Activated CD4-positive, alpha-beta T cell treated with anti-CD3 and anti-CD28 coated beads, Interleukin-2, Interleukin-6, amounts not matched to agents 100 ng/mL and 50 ng/mL, durations not matched to agents 16 hours and 8 hours (primary cell): ENCODE data around the gene TBC1D22A.

Experiments used
- DNase-seq: peaks from one replicate; pipeline ENCODE4 v3.0.0-alpha.2; 2020

TBC1D22A gene

GRCh38 chr22:46893281-46894020, 131.0 kb downstream of the TBC1D22A start:
- DNase-seq, result no peak

- no peak for DNase-seq
Observed at GRCh38 chr22:46894081-46894671, 131.7 kb downstream of the TBC1D22A start.

DNA sequence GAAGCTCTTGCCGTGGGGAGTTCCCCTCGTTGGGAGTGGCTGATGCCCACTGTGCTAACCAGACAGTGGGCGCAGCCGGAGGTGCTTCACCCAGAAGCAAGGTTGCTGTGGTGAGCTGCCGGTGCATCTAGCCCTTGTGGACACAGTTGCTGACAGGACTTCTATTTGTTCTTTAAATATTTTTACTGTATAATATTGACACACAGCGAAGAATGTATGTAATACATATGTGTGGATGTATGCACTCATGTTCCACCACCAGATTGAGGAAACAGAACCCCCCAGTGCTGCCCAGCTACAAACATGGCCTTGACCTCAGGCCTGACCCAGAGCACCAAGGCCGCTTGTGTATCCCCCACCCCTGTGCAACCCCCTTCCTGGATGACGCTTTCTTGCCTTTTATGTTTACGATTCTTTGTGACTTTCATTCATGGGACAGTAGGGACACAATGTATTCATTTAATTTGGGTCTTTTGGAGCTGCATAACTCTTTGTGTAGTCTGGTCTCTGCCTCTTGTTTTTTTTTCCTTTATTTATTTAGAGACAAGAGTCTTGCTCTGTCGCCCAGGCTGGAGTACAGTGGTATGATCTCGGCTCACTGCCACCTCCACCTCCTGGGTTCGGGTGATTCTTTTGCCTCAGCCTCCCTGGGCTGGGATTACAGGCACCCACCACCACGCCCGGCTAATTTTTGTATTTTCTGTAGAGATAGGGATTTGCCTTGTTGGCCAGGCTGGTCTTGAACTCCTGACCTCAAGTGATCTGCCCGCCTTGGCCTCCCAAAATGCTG, 132.6 kb downstream of the TBC1D22A start:
- no peak for DNase-seq

DNA sequence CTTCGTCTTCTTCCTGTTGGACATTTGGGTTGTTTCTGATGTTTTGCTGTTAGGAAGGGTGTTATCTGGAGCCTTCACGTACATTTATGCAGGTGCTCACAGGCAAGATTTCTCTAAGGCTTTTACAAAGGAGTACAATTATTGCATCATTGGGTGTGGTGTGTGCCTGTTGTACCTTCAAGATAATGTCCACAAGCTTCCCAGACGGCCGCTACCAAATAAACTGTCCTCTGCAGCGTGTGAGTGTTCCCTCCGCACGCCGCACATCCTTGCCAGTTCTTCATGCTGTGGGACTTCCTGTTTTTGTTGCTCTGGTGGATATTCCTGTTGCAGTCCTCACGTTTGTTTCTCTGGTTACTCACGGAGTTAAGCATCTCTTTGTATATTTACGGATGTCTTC, 133.3 kb downstream of the TBC1D22A start:
- no peak for DNase-seq

DNA sequence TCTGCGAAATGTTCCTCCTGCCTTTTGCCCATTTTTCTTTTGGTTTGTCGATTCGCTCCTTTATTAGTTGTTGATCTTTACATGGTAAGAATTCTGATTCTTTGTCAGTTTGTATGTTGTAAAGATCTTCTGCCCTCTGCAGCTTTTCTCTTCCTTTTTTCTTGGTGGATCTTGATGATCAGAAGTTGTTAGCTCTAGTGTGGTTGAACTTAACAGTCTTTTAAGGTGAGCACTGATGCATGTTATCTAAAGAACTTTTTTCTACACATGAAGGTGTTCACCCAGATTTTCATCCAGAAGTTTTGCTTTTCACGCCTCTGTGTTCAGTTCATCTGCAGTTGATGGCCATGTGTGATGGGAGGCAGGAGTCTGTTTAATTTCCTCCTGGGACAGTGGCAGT, 133.7 kb downstream of the TBC1D22A start:
- DNase-seq, result no peak

DNA sequence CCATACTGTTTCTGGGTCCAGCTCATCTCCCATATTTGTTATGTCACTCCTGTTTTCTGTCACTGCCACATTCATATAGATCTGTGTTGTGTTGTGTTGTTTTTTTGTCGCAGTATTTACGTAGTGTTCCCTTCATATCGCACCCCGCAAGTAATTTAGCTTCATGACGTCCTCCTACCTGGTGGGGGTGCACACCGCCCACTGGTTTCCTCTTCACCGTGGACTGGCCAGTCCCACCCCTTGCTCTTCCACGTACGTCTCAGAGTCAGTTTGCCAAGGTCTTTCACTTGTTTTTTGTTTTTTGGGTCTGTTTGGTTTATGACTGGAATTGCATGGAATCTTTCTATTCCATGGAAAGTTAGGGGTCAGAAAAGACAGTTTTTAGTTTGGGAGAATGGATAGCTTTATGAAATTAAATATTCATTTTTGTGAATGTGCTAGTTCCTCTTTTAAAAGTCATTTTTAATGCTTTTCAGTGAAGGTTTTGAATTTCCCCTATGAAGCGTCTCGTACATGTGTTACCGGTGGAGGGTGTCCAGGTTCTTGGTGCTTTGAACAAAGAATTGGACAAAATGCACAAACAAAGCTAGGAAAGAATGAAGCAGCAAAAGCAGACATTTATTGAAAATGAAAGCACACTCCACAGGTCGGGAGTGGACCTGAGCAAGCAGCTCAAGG, 134.3 kb downstream of the TBC1D22A start:
- DNase-seq, result no peak

DNA sequence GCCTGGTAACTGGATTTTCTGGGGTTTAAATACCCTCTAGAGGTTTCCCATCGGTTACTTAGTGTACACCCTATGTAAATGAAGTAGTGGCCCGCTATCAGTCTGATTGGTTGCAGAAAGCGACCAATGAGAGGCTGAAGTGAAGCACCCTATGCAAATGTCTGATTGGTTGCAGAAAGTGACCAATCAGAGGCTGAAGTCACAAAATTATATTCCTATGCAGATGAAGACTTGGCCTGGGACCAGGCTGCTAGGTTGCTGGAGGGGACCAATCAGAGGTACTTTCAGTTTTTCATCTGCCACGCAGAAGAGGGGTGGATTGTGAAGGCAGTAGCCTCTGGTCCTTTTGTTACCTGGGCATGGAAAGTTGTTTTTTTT, 134.8 kb downstream of the TBC1D22A start:
- DNase-seq, result no peak

- no peak for DNase-seq
Observed at GRCh38 chr22:46900549-46900948, 138.1 kb downstream of the TBC1D22A start.

DNA sequence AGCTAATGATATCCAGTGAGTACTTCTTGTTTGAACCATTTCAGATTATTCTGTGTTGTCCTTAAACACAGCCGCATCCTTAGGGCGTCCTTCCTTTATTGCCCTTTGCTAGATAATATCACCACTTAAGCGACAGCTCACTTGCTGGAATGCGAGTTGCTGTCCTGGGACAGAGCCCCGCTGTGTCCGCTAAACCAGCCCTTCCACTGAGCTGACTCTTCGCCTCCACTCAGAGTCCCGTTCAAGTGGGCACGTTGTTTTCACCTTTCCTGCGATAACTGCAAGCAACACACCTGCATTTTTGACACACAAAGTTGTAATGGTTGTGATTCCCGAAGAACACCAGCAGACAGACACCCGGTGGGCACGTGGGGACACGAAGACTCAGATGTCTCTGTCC, 140.0 kb downstream of the TBC1D22A start:
- no peak for DNase-seq

DNA sequence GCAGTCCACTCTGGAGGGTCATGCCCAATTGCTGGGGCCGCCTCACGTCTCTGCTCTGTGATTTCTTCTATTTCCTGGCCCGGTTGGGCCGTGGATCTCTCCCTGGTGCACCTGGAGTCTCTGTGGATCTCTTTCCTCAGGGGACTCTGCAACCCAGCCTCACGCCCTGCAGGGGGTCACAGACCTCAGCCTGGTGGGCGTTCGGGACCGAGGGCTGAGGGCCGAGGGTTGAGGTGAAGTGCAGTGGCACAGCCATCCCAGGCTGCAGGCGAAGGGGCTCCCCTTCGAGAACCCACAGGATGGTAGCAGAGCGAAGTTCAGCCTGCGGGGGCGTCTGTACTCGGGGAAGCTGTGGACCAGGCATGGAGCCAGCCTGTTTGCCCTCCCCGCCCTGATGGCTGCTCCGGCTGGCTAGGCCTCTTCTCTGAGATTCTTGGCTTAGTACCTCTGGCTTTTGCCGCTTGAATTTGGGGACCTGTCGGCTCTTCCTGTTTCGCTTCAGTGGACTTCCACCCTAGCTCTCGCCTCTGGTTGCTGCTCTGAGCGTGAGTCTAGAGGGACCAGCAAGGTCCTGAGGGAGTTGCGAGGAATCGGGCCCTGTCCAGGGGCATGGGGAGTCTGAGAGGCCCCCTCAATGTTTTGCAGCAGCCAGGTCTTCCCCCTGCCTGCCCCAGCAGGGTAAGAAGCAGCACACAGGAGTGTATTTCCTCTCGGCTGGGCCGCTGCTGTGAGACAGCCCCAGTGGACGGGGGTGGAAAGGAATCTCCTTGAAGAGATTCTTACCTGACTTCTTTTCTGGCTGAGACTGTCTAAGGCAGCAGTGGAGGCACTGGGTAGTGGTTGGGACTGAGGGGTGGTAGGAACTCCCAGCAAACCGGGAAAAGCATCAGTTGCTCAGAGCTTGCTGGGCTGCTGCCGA, 140.8 kb downstream of the TBC1D22A start:
- no peak for DNase-seq

DNA sequence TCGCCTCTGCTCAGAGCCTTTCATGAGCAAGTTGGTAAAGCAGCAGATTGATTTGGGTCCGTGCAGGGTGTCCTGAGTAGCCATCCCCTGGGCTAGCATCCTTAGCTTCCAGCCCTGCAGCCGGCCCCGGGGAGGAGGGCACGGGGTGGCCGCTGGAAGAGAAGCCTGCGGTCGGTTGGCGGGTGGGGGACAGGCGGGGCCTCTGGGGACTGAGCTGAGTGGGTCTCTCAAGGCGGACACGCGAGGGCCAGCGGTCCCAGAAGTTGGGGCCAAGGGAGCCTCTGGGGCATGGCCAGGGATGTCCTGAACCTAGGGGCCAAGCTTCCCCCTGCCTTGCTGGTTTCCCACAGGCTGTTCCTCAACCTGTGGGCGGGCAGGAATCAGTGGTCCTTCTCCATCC, 143.0 kb downstream of the TBC1D22A start:
- DNase-seq, result no peak

DNA sequence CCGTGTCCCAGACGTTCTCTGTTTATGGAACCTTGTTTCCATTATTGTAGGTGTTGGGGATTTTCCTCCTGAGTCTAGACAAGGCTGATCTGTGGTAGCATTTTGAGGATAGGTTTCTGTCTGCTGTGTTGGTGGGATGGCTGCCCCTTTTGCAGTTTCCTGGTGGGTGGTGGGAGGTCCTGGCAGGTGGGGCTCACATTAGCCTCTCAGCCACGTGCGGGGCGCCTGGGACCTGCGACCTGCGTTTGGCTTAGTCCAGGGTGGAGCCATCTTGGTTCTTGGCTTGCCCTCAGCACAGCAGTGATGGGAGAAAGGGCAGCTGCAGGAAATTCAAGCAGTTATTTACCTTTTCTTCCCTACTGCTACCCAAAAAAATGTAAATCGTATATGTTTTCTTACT, 143.4 kb downstream of the TBC1D22A start:
- DNase-seq, result no peak

GRCh38 chr22:46906326-46907045, 144.0 kb downstream of the TBC1D22A start:
- DNase-seq, result no peak

DNA sequence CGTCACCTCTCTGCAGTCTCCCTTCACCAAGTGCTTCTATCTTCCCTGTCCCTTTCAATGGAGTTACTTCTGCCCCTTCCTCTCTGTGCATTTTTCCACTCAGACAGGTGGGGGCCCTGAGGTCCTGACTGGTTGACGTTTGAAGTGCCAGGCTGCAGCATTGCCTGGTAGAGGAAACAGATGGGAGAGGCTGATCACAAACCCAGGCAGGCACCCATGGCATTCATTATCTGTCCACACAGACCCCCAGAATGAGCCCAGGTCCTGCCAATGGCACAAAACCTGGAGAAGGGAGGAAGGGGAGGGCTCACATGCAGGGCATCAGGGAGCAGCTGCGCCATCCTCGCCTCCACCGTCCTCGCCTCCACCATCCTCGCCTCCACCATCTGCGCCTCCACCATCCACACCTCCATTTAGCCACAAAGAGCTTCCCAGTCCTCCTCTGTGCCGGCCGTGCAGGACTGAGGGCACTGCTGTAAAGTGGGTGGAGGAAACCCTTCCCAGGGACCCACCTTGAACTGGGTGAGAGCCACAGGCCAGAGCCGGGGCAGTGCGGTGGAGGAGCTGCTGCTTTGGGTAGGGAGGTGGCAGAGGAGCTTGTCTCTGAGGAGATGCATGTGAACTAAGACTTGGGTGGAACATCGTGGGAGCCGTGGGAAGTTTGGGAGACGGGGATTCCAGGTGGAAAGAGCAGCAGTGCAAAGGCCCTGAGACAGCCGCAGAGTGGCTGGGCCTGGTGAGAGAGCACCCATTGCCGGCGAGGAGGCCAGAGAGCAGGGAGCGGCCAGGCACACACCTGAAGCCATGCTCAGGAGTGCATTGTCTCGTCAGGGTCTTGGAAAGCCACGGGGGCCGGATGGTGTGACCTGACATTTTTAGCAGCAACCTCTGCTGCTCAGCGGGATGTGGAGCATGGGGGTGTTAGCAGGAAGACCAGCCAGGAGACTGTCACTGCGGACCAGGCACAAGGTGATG, 145.1 kb downstream of the TBC1D22A start:
- no peak for DNase-seq

- DNase-seq, result no peak
Observed at GRCh38 chr22:46908641-46909107, 146.2 kb downstream of the TBC1D22A start.

GRCh38 chr22:46909237-46910030, 147.0 kb downstream of the TBC1D22A start:
- DNase-seq, result no peak

DNA sequence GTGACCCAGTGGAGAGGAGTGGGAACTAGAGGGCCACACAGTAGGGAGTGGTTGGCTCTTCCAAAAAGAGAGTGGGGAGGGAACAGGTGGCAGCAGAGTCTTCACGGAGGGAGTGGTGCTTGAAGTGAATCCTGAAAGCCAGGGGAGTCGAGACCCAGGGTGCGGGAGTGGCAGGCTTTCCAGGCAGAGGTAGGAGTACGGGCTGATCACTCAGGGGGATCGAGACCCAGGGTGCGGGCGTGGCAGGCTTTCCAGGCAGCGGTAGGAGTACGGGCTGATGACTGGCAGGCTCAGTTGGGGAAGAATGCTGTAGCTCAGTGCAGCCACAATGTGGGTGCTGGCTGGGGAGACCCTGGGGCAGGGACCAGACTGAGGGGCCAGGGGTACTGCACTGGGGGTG, 148.2 kb downstream of the TBC1D22A start:
- DNase-seq, result no peak

GRCh38 chr22:46911346-46911745, 148.9 kb downstream of the TBC1D22A start:
- DNase-seq, result no peak

DNA sequence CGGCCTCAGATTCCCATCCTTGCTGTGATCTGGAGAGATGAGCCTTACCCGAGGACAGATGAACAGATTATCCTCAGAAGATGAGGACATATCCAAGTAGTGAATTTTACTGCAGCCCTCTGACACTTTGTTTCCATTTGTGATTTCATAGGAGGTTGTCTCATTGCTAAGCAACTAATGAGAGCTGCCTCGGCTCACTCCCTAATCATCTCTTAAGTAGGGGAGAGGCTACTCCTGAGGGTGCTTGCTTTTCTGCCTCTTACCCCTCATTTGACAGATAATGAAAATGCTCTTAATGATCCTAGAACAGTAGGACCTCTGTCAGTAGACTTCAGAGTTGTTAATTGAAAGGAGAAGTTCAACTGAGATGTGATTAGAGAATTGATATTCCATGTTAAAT, 150.9 kb downstream of the TBC1D22A start:
- no peak for DNase-seq
